ENCODE data around the gene CBX4.

Gene CBX4

GRCh38 chr17:79785900-79786810, 53.1 kb downstream of the CBX4 start:
- DNase-seq: no peak

- no peak for DNase-seq
Measured at GRCh38 chr17:79785017-79785899, 54.0 kb downstream of the CBX4 start.

- no peak for DNase-seq
Measured at GRCh38 chr17:79784353-79785016, 54.8 kb downstream of the CBX4 start.

- no peak for DNase-seq
Measured at GRCh38 chr17:79783891-79784290, 55.3 kb downstream of the CBX4 start.

All from activated CD4-positive, alpha-beta T cell treated with anti-CD3 and anti-CD28 coated beads, Interleukin-2, amount 50 U/mL, for 48 hours (primary cell).